GM04504 (cell line): ENCODE results near the gene KLHL12.
A peak's percentile ranks its signal among the peaks of the same experiment; 100 is the strongest.

Experiments
- DNase-seq: peaks from one replicate; pipeline ENCODE4 v3.0.0-alpha.2; 2012; ENCODE audit warnings: low read depth

Gene KLHL12

GRCh38 chr1:202926581-202927491 lies at the start of gene KLHL12:
KLHL12 (minus strand) TSS chr1:202927234; CDS start chr1:202925162, 2,072 bp downstream.
- peak; percentile 92 for DNase-seq

DNA sequence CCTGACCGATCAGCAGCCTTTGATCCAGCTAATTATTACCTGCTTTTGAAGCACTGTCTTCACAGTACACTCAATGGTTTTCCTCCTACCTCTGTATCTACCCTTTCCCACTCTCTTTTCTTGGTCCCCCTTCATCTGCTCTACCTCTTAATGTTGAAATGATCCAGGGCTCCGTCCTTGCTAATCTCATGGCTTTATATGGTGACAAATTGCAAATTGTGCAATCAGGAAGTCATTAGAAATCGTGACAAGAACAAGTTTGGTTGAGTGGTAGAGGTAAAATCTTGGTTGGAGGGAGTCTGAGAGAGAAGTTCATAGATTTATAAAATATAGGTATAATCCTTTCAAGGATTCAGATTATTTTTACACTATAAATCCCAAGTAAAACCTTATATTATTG lies 49.6 kb upstream of the KLHL12 start:
- DNase-seq, result no peak

DNA sequence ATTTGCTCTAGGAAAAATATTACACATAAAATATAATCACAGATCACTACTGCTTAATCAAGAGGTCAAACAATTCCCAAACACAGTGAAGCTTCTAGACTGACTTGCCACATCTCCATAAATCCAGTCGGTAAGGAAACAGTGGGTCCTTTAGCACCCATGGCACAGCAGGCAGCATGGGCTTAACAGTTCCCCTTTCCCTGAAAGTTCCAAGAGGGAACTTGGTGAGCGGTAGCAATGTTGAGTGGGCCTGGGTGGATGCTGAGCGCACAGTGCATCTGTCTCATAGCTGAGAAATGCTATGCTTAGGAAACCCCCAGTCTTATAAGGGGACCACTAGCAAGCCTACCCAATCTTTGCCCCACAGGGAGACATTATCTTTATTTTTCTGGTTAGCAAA lies 47.8 kb upstream of the KLHL12 start:
- DNase-seq, result no peak

DNA sequence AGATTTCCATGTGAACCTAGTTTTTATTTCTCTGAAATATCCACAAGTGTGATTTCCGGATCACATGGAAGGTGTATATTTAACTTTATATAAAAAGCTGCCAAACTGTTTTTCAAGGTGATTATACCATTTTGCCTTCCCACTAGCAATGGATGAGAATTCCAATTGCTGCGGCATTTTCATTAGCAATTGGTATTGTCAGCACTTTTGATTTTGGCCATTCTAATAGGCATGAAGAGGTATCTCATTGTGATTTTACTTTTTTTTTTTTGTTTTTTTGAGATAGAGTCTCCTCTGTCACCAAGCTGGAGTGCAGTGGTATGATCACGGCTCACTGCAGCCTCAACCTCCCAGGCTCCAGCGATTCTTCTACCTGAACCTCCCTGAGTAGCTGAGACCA lies 45.0 kb upstream of the KLHL12 start:
- no peak for DNase-seq

GRCh38 chr1:202968895-202969295 lies 41.9 kb upstream of the KLHL12 start:
- DNase-seq, result peak; percentile 42

- DNase-seq, result no peak
Measured at GRCh38 chr1:202968351-202968750, 41.3 kb upstream of the KLHL12 start.

DNA sequence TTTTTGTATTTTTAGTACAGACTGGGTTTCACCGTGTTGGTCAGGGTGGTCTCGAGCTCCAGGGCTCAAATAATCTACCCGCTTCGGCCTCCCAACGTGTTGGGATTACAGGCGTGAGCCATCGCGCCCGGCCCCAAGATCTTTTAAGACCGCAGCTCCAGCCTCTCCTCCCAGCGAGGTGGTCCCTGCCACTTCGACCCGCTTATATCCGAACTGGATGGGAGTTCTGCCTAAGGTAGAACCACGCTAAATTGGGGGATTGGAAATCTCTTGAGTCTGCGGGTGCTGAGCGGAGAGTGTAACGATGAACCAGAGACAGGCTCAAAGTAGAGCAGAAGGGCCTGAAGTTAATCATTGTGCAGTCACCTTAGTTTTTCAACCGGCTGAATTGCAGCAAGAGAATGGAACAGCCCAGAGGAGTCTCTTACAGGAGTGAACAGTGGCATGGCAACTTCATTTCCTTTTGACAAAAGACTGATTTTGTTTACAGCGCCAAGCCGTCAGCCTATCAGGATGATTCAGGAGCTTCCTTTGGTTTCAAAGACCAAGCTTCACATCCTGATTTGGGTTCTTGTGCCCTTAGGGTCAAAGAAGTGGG lies 40.7 kb upstream of the KLHL12 start:
- no peak for DNase-seq

DNA sequence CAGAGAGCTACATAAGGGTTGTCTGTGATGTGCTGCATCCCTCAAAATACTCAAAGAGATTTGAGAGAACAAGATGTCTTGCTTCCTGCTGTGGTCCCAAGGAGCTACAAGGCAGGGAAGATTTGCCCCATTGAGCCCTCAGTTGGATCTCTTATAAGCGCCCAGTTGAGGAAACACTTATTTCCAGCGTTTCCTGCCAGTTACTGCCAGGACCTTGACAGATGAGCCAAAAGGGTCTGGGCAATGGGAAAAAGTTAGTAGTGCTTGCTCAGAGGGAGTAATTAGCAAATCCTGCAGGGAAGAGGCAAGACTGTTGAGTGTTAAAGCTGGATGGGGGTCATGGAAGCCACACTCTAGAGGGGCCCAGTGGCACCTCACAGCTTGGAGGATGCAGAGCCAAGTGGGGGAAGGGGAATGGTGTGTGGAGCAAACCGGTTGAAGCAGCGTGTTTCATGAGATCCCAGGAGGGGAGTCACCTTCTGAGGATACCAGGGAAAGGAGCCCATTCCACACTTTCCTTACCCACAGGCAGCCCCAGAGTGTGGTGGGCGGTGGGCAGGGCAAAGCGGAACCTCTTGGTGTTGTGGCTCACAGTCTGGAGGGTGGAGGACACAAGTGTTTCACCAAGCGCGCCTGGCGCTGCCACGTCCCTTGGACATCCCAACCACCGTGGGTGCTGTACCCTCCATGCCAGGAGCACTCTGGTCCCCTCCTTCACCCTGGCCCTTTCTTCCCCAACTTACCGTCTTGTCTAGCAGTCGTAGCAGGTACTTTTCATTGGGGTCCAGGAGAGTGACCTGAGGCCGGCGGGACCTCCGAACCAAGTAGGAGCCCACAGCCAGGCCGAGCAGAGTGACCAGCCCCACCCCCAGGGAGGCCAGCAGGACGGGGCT lies 39.2 kb upstream of the KLHL12 start:
- DNase-seq, result no peak

GRCh38 chr1:202965422-202965821 lies 38.4 kb upstream of the KLHL12 start:
- DNase-seq, result no peak

- DNase-seq, result no peak
Measured at GRCh38 chr1:202964791-202965410, 37.9 kb upstream of the KLHL12 start.

DNA sequence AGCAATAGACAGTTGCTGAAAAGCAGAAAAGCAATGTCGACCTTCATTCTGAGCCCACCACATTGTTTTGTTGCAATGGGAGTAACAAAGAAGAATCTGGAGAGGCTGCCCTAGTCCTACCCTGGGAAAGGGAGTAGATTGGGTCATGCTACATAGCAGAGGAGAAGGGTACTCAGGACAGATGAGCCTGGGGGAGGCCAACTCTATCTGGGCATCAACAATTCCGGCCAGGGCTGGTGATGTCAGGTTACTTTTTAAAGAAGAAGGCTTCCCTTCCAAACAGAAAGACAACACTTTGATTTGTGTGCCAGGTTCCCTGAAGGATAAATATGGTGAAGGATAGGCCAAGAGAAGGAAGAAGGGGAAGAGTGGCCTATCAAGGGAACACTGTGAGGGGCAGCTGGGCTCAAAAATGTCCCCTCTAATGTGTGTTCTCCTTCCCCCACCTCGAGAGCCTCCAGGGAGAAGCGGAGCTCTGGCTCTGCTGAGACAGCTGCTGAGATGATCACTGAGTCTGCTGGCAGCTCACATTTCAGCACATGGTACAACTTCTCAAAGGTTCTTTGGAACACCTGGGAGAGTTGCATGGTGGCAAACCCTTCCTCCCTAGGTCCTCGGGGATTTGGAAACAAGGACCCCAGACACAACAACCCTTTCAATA lies 34.3 kb upstream of the KLHL12 start:
- DNase-seq, result no peak

DNA sequence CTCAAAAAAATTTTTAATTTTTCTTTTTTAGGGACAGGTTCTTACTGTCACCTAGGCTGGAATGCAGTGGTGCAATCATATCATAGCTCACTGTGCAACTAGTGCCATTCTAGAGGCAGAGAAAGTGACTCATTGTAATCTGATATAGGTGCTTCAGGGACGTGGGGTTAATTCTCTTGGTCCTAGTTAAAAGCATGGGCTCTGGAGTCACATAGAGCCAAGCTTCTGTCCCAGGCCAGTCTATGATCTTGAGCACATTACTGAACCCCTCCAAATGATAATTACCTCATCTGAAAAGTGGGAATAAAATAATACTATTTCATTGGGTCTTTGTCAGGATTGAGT lies 32.2 kb upstream of the KLHL12 start:
- no peak for DNase-seq

DNA sequence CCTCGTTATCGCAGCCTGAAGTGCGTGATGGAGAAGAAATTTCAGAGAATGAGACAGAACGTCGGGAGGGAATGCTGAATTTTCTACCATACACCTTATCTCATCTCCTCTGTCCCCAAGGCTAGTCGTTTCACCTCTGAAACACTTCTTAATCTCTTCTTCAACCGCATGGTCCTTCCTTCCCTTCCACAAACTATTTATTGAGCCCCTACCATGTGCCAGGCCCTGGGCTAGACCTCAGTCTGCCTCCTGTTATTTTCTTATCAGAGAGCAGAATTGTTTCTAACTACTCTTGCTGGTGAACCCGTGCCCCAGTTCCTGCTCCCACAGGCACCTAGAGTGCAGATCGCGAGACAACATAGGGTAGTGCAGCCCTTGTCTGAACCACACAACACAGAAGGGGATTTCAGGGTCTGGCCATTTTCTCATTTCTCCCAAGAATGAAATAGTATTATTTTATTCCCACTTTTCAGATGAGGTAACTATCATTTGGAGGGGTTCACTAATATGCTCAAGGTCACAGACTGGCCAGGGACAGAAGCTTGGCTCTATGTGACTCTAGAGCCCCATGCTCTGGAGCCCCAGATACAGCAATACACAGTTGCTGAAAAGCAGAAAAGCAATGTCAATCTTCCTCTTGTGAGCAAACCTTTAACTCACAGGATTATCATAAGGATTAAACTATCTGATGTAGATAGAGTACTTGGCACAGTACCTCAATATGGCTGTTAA lies 31.7 kb upstream of the KLHL12 start:
- no peak for DNase-seq

DNA sequence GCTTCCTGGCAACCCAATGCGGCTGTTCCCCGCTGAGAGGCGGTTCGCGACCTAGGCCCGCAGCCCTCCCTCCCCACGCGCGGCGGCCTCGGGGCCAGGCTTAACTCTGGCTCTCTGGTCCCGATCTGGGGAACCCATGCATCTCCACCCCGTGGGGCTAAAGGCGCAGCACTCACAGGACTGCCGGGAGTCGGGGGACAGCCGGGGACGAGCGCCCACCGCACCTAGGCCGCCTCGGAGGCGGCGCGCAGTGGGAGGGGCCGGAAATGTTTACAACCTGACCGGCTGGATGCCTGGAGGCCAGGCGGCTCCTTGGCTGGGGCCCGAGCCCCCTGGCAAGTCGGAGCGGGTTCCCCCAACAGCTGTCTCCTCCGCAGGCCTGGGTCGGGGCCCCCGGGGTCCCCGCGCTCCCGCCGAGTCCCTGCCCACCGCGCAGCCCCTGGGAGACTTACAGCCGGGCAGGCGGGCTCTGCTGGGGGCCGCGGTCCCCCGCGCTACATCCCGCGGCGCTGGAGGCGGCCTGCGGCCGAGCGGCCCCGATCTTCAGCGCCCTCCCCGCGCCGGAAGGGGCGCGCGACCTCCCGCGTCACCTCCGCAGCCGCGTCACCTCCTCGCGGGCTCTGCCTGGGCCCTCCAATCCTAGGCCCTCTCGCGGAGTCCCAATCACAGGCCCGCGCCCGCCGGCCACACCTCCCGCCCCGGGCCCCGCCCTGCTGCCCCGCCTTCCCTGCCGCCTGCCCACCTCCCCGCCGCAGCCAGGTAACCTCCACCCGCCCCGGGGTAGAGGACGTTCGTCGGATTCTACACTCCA lies 30.9 kb upstream of the KLHL12 start, which contains the start of gene ADIPOR1:
Gene ADIPOR1 (minus strand): TSS at position 580 of the 811 bp plus-strand sequence. CDS start 7,242 bp downstream, outside the sequence.
- peak; percentile 63 for DNase-seq

DNA sequence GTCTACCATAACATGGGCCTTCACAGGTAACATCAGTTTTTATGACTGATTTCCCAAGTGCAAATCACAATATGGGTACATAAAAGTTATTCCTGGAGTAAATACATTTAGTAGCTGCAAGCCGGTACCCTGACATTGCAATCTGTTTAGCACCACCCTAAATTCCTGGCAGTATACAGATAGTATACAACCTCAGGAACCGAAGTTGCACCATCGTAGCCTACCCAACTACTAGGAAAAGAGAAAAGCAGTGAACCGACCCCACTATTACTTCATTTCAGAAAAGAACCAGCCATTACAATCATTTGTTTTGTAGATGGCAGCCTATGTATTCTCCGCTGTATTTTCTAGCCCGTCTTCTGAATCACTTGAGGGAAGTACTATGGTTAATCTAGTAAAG lies 29.9 kb upstream of the KLHL12 start:
- DNase-seq, result no peak

DNA sequence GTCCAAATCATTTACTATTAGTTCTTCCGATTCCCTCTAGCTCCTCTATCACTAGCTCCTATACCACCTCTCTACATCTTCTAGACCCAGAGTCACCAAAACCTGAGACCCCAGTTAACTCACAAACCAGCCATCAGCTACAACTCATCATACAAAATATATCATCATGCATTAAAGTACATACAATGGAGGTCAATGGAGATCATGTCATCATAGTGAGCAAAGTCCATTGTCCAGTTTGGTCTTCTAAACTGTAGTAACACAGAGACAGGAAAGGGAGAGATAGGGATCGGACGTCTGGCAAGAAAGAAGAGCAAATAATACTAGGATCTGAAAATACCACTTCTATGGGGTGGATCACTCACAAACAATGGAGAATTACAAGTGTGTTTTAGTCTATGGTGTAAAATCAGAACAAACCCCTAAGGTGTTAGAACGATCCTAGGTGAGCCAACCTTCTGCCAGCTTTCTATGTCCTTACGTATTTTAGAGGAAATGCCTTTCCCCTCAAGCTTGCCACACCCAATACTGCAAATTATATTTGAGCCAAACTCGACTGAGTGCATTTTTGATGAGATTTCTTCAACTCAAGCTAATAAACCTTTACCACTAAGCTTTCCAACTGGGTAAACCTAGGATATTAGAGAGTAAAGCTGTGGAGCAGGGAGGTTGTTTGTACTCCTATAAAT lies 27.2 kb upstream of the KLHL12 start:
- DNase-seq, result no peak

DNA sequence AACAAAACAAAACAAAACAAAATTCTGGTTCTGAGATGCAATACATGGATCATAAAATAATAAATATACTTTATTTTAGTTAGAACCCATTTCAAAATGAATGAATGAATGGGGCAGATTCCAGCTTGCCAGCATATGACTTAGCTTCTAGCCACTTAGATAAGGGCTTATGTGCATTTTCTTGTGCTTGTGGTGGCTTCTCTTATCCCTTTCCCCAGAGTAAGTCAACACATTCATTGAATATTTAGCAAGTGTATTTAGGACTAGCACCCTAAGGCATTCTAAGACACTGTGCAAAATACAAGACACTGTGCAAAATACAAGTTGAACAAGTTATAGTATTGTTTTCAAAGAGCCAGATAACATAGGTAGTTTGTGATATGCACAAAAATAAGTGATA lies 26.4 kb upstream of the KLHL12 start:
- no peak for DNase-seq

DNA sequence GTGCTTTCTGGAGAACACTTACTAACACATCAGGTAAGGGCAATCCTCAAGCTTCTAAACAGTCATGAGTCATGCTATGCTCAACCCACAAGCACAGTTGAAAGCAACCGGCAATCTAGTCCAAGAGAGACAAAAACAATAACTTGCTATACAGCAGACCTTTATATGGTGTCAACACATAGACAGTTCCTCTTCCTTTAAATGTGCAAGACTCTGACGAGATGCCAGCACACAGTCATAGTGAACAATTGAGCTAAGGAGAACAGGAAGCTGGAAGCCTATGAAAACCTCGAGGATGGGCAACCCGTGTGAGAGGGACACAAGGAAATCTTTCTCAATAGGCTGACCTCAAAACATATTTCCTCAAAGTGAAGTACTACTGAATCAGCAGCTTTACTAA lies 25.8 kb upstream of the KLHL12 start:
- no peak for DNase-seq

DNA sequence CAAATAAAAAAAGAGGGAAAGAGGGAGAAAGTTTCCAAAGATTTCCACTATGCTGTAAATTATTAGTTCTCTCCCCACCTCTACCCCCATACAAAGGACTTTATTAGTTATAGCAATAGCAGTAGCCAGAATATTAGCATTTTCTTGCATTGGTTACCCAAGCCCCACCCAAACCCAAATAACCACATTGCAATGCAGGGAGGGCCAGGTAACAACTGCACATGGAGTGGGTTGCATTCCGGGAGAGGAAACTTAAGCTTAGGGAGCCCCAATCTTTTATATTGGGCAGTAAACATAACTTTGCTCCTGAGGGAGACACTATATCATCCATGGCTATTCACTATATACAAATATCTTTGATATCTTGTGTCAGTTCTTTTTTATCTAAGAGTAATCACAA lies 25.1 kb upstream of the KLHL12 start:
- no peak for DNase-seq
